GM21447 (cell line): ENCODE measurements around the gene GNAT2.
A peak's percentile ranks its signal among the peaks of the same experiment; 100 is the strongest.

Experiments
- ATAC-seq: cut with Tn5 transposase; IDR thresholded peaks from one replicate; pipeline ENCODE4 v1.9.1; 2021; ENCODE audit not compliant: unreplicated experiment

GNAT2 gene

DNA sequence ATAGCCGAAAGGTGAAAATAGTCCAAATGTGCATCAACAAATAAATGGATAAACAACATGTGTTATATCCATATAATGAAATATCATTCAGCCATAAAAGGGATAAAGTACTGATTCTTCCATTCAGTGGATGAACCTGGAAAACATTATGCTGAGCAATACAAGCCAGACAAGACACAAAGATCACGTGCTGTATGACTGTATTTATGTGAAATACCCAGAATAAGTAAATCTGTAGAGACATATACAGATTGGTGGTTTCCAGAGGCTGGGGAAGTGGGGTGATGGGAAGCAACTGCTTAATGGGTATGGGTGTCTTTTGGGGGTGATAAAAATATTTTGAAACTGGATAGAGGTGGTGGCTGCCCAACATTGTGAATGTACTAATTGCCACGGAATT is 23.2 kb upstream of the GNAT2 start:
- ATAC-seq, result no peak

DNA sequence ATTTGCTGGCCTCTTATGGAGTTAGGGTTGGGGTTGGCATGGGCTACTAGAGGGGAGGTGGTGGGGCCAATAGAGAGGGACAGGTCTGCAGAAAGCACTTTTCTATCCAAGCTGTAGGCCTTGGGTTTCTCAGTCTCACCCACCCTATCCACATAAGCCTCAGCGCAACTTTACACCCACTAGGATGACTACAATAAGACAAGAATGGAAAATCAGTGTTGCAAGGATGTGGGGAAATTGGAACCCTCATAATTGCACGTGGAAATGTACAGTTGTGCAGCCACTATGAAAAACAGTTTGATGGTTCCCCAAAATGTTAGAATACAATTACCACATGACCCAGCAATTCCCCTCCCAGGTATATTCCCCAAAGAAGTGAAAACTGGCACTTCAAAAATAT is 22.4 kb upstream of the GNAT2 start:
- no peak for ATAC-seq

DNA sequence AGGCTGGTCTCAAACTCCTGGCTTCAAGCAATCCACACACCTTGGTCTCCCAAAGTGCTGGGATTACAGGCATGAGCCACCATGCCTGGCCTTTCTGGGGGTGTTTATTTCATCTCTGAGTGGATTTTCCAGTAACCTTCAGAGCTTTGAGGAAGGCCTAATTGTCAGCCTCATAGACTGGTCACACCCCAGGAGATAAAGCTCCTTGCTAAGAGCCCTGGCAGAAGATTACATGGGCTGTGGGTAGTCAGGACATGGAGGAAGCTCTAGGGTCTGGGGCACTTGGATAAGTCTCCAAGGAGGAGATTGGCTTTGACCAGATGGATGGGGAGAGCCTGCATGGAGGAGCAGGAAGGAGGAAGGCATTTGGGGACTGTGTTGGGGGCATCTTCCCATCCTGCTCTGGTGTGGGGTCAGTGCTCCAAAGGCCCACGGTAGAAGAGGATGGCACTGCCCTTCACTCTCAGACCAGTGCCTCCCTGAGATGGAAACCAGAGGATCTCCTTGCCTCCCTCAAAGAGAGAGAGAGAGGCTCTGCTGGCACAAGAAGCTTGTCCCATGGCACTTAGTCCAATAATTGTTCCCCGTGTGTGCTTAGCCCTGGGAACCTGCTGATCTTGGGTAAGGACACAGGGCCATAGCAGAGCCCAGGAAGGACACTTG is 21.8 kb upstream of the GNAT2 start:
- ATAC-seq, result no peak

DNA sequence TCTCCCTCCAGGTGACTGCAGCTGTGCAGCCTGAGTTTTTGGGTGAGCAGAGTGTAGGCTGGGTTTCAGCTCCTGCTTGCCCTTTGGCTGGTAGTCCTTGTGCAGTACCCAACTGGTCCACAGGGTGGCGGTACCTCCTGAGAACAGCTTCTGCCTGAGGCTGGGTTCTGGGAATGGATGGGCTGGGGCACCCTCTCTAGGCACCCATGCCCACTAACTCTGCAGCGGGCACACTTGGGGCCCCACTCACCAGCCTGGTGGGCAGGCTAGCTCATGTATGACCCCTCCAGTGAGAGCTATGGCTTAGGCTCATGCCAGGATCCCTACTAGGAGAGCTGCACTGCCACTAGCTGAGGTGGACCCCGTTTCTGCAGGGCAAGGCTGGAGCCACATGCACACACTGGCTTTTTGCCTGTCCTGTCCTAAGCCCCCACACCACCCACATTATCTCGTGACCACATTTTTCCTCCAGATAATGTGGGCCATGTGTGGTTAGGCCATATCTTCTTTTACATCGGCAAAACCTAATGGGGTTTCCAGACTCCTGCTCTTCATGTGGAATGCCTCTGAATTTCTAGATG is 21.0 kb upstream of the GNAT2 start:
- ATAC-seq, result peak; percentile 73

DNA sequence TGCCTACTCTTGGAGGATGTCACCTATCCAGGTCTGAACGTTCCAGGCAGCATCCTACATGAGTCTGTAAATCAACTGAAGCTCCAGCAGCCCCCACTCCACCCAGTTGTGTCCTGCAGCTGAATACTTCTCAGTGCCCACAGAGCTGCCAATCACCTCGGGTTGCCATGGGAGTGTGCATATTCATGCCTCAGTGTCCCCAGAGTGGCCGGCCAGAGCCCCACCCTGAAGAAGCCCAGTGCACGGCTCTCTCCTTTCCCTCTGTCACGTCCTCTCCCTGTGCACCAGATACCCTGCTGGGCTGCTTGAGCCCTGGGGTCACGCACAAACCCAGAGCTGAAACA is 20.4 kb upstream of the GNAT2 start:
- no peak for ATAC-seq

DNA sequence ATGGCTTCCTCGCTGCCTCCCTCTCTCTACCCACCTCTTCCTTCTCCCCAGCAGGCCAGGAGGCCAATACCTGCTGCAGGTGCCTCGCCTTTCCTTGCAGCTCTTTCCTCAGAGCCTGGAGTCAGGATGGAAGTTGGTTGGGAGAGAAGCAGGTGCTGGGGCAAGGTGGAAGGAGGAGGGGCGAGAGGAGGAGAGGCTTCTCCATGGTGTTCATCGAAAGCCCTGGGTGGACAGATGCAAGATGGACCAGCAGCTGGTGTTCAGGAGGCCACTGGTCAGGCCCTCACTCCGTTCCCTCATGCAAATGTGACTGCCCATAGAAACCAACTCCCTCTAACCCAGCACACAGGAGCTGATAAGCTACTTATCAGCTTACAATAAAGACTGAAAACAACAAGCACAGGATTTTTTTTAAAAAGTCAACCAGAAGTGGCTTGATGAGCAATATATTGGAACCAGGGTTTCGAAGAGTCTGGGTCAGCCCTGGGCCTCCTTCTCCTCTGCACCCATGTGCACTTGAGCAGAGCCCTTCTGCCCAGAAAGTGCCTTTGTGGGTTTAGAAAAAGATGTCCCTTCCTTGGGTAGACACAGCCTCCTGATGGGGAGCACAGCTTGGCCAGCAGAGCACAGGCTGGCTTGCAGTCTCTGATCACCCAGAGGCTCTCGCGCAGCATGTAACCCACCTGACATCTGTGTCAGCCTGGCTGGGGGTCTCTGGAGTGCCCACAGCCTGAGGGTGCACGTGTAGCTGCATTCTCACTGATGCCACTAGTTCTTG is 19.8 kb upstream of the GNAT2 start:
- no peak for ATAC-seq

DNA sequence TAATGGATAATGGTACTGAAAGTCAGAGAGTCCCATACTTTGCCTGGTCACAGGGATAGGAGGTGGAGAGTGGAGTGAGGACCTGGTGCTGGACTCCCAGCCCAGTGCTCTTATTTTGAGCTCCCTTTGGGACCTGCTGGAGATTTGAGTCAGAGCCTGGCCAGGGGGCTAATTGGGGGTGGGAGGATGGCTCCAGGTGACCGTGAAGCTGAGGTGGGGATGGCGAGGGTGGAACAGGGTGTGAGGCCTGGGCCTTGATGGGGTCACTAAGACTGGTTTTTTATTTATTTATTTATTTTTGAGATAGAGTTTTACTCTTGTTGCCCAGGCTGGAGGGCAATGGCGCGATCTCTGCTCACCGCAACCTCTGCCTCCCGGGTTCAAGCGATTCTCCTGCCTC is 18.0 kb upstream of the GNAT2 start:
- ATAC-seq, result no peak

DNA sequence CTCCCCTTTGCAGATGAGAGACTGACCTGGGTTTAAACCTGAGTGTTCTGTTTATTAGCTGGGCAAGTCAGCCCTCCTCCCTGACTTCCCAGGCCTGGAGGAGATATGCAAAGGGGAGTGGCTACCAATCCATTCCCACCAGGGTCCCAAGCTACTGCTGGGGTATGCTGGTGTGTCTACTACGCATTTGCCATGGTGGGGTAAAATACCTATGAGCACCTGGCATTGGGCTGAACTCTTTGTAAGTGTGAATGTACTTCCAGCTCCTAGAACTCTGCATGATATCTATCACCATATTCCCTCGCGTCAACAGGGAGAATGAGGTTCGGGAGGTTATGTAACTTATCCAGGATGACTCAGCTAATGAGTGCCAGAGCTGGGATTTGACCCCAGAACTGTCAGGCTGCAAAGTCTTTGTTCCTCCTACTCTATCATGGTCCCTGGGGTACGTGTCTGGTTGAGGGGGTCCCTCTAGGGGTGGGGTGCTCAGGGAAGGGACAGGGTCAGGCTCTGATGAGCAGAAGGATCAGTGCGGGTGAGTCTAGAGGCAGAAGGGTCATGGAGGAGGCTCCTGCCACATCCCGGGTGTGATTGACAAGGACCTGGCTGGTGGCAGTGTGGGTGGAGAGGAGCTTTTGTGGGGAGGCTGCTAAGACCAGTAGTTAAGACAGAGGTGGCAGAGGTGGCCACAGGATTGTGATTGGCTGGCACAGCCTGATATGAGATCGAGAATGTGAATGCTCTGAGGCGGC is 17.0 kb upstream of the GNAT2 start:
- no peak for ATAC-seq

DNA sequence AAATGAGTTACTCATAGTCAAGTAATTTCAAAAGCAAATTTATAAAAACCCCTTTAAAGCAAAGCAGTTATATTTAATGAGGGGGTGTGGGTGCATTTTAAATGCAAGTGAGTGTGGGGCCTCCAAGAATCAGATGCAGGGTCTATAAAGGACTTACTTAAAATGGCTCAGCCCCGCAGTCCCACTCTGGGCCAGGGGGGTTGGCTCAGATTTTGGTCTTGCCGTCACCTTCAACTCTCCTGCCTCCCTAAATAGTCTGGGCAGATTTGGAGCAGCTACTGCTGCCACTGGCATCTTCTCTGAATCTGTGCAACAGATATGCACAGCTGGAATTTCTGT is 16.4 kb upstream of the GNAT2 start:
- no peak for ATAC-seq

DNA sequence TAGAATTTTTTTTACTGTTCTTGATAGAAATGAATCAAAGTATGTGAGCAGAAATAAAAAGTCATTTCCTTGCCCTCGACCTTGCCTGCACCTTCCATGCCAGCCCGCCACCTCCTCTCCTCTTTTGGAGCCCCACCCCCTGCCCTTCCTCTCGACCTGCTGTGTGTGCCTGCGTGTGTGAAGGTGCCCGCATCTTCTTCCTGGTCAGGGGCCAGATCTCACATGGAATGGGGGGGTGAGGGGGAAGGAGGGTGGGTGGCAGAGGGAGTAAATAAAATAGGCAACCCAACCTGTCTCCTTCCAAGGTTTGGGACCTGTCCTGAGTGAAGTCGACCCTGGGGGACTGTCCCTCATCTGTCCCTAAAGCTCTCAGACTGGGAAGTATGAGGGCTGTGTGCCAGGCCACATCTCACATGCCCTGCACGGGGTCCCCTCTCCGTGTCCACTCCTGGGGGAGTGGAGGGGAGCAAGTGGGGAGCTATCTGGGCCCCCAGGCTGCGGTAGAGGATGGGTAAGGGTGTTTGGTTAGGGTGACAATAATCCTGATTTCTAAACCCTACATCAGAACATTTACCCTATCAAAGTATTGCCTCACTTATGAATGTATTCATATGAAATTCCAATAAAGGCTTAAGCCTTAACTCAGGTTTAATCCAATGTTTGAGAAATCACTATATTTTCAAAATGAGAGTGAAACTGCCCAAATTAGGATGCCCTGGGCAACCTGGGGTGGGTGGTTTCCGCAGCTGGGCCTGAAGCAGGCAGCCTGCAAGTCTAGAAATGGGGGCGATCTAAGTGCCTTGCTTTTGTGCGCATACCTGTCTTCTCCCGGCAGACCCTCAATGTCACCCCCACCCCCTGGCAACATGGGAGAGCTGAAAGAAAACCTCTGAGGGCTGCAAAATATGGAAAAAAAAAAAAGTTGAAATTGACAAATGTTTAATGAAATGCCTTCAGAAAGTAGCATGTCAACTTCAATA is 15.6 kb upstream of the GNAT2 start:
- ATAC-seq, result no peak

DNA sequence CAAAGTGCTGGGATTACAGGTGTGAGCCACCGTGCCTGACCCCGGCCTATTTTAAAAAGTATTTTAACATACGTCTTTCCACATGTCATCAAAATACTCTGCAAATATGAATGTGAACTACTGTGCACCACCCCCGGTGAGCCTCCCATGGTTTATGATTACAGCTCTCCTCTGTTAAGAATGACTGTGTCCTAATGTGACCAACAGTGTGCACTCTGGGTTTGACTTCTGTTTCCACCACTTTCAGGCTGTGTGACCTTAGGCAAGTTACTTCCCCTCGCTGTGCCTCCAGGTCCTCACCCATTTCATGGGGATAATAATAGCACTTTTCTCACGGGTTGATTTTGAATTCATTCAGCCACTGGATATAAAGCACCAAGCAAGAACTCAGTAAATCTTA is 14.9 kb upstream of the GNAT2 start:
- ATAC-seq, result no peak

DNA sequence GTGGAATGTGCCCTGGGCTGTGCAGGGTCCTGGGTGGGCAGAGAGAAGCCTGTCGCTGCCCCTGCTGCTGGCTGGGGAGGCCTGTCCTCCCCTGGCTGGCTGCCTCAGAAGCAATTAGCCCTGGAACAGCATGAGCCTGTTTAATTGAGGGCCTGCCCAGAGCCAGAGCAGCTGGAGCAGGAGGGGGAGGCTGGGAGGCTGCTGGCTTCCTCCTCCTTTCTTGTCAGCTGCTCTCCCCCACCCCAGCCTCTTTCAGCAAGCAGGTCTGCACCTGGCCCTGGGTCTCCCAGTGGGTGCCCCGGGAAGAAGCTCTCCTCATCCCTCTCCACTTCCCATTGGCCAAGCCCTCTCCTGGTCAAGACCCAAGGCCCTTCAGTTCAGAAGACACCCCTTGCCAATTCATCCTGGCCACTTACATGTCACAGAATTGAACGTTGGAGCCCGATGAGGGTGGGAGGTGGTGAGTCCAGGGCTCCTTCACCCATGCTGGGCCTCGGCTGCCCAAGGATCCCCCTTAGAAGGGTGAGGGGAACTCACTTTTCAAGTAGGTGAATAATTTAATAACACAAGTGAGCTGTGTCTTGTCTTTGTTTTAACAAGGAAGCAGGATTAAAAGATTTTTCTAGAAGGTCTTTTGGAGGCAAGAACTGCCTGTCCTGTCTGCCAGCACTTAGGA is 13.4 kb upstream of the GNAT2 start:
- ATAC-seq, result no peak

DNA sequence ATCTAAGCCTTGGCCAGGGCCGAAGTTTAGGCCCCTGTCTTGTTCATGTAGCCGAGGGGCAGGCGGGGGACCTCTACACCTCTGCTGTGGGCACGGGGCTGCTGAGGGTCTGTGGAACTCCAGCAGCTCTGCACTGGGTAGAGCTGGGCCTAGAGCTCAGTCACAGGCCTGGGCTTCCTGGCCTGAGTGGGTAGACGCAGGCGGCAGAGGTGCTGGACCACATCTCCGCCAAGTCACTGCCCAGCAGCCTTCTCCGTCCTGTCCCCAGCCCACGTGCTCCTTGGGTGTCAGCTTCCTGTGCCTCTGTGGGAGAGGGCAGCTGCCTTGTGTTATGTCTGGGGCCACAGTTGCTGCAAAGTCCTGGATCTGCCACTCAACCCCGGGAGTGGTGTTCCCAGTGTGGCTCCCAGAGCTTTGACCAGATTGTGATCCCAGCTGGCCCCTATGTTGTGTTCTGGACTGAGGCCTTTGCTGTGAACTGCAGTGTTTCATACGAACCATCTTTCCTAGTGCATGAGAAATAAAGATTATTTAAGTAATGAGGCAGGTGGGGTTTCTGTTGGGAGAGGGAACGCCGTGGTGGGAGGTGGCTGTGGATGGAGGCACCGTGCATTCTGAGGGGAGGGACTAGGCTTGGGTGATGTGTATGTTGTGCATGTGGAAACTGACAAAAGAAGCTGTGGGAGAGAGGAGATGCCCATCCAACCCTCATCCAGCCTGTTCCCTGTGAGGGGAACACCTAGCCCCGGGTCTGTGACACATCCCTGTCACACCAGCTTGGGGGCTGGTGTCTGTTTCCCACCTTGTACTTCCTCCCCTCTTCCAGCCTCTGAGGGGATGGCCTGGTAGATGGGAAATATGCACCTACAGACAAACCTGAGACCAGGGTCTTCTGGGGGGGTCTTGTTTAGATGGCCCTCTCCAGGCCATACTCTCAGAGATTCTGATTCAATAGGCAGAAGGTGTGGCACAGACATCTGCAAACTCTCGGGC is 12.4 kb upstream of the GNAT2 start:
- ATAC-seq, result no peak

DNA sequence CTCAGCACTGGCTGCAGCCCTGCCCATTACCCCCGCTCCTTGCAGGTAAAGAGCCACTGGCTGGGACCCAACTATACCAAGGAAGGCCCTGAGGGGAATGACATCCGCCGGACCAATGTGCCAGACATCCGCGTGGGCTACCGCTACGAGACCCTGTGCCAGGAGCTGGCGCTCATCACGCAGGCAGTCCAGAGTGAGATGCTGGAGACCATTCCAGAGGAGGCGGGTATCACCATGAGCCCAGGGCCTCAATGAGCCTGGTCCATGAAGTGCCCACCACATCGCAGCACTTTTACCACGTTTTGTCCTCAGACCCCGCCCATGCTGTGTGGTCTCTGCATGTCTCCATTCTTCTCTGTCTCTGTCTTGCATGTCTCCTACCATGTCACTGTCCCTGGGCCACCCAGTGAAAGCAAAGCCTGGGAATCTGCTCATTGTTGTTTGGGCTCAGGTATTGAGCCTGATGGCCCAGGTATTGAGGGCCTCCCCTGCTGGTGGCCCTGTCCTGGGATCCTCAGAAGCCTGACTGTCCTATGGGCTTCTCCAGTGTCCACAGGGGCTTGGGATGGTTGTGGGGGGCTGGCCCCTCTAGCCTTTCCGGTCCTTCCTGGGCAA is 11.6 kb upstream of the GNAT2 start:
- no peak for ATAC-seq

DNA sequence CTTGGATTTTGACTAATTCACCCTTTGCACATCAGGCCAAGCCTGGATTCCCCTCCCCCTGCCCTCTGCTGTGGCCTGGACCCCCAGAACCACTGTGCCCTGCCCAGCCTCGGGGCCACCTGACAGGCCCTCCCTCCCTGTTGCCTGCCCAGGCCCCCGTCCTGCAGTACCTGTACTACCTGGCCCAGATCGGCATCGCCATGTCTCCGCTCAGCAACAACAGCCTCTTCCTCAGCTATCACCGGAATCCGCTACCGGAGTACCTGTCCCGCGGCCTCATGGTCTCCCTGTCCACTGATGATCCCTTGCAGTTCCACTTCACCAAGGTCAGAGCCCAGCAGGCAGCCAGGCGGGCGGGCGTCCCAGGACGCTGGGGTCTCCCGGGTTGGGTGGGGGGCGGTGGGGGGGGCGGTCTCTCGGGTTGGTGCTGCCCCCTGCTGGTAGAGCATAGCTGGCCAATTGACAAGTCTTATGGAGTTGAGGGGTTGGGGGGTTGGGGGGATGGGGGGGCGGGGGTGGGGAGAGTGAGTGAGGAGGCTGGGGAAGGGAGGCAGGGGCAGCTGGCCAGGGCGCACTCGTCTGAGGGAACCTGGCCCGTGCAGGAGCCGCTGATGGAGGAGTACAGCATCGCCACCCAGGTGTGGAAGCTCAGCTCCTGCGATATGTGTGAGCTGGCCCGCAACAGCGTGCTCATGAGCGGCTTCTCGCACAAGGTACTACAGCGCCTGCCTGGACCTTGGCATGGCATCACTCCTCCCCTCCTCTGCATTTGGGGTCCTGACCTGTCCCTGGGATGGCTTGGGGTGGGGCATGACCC is 10.9 kb upstream of the GNAT2 start:
- ATAC-seq, result no peak

DNA sequence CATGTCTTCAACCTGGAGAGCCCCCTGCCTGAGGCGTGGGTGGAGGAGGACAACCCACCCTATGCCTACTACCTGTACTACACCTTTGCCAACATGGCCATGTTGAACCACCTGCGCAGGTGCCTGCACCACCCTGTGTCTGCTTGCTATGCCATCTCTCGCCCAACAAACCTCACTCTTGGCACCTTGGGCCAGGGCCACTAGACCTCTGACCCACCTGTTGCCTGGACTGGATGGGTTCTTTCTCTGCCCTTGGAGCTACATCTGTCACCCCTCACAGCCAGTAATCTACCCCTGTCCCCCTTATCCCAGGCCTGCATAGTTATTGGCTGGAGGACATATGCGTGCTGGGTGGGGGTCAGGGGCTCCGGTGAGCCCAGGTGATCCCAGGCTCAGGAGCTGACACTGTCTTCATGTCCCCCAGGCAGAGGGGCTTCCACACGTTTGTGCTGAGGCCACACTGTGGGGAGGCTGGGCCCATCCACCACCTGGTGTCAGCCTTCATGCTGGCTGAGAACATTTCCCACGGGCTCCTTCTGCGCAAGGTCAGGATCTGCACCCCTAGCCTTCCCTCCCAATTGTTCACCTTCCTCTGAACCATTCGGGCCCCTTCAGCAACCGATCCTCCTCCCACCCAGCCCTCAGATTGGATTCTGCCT is 10.1 kb upstream of the GNAT2 start:
- ATAC-seq, result no peak
